Nephron progenitor cell (in vitro differentiated cells): ENCODE measurements around the gene OCRL.
A peak's percentile ranks its signal among the peaks of the same experiment; 100 is the strongest.

Experiments
- DNase-seq: peaks from one replicate; pipeline ENCODE4 v3.0.0; 2021
- H3K27ac Mint-ChIP-seq: 2 replicates; pipeline ENCODE4 v1.8.0; 2021; ENCODE audit warnings: mild to moderate bottlenecking, moderate library complexity, mixed read lengths
- H3K27me3 Mint-ChIP-seq: 2 replicates; pipeline ENCODE4 v1.8.0; 2021; ENCODE audit warnings: mild to moderate bottlenecking, low read depth, mixed read lengths; ENCODE audit not compliant: poor library complexity
- H3K36me3 Mint-ChIP-seq: 2 replicates; pipeline ENCODE4 v1.8.0; 2021; ENCODE audit warnings: low read depth, mixed read lengths
- H3K4me1 Mint-ChIP-seq: 2 replicates; pipeline ENCODE4 v1.8.0; 2021; ENCODE audit warnings: mixed read lengths
- H3K4me3 Mint-ChIP-seq: 2 replicates; pipeline ENCODE4 v1.8.0; 2021; ENCODE audit warnings: mild to moderate bottlenecking, moderate library complexity, mixed read lengths
- H3K9me3 Mint-ChIP-seq: 2 replicates; pipeline ENCODE4 v1.8.0; 2021; ENCODE audit warnings: mild to moderate bottlenecking, moderate library complexity, mixed read lengths
- TF ChIP-seq, protein P1 (sequence below): fragments of 200-600 bp; sonication (generic); IDR thresholded peaks from 2 replicates; pipeline ENCODE4 v1.5.0; 2021; ENCODE audit warnings: antibody characterized with exemption

The OCRL gene

DNA sequence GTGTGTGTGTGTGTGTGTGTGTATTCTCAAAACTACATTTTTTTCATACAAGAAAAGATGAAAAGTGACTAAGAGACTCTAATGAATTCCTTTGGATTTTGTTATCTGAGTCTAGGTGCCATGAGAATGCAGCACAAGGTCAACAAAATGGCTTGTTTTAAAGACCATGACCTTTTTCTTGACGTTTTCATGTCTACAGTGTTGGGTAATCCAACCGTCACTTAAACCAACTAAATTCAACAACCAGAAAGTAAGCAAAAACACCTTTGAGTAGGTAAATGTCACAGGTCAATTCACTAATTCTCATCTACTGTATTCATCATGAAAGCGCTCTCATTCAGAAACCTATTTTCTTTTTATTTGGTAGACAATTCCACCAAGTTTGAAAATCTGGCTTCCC is 19.9 kb upstream of the OCRL start:
- Mint-ChIP-seq H3K4me3 (peak overlapping the region; percentile 98), H3K4me1 (peaks cover 34% of the 10 kb centered on the region), H3K27ac (peak overlapping the region; percentile 62), H3K9me3 (peaks cover 3% of the 10 kb centered on the region), H3K27me3 (no peaks in the 10 kb centered on the region), H3K36me3 (peaks cover 29% of the 10 kb centered on the region)
- DNase-seq = no peak
- TF ChIP-seq, protein P1, sequence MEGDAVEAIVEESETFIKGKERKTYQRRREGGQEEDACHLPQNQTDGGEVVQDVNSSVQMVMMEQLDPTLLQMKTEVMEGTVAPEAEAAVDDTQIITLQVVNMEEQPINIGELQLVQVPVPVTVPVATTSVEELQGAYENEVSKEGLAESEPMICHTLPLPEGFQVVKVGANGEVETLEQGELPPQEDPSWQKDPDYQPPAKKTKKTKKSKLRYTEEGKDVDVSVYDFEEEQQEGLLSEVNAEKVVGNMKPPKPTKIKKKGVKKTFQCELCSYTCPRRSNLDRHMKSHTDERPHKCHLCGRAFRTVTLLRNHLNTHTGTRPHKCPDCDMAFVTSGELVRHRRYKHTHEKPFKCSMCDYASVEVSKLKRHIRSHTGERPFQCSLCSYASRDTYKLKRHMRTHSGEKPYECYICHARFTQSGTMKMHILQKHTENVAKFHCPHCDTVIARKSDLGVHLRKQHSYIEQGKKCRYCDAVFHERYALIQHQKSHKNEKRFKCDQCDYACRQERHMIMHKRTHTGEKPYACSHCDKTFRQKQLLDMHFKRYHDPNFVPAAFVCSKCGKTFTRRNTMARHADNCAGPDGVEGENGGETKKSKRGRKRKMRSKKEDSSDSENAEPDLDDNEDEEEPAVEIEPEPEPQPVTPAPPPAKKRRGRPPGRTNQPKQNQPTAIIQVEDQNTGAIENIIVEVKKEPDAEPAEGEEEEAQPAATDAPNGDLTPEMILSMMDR = no peak

GRCh38 chrX:129522184-129523078 is 17.6 kb upstream of the OCRL start:
- Mint-ChIP-seq H3K4me3 (peak overlapping the region; percentile 98), H3K27me3 (no peaks in the 10 kb centered on the region), H3K4me1 (peaks cover 34% of the 10 kb centered on the region), H3K36me3 (peaks cover 13% of the 10 kb centered on the region), H3K27ac (peak overlapping the region; percentile 97), H3K9me3 (peaks cover 3% of the 10 kb centered on the region)
- peak; percentile 79 for DNase-seq
- TF ChIP-seq, protein P1 = no peak

DNA sequence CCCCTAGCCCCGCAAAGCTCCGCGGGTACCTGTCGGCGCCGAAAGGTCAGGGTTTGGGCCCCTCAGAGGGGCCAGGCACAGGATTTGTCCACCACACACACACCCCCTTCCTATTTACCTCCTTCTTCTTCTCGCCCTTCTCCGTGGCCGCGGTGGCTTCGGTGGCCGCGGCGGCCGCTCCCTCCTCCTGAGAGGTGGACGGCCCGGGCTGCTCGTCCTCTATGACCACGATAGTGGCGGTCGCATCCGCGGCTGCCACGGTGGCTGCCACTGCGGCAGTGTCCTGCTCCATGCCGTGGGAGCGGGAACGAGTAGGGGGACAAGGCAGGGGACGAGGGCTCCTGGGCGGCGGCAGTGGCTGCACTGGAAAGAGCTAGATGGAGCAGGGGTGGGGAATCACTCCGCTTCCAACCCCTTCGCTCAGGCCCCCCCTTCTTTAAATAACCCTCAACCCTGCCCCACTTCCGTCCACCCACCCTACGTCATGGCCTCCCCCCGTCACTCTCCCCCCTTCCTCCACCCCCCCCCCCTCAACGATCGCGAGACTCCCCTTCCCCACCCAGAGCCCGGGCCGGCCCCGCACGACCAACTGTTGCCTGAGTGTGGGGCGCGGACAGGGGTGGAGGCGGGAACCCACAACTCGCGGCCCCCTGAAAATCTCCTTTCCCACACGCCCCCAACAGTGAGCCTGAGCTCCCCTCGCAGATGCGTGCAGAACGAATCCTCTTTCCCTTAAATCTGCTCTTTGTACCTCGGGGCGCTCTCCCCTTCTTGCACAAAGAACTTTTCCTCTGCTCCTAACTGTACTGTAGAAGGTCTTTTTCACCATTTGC is 16.8 kb upstream of the OCRL start, which contains the start of gene SMARCA1:
Gene SMARCA1, minus strand, starts transcription at position 412 of the 833 bp plus-strand sequence. Its CDS starts 120 bp downstream, at position 292.
- peak; percentile 73 for DNase-seq
- H3K4me1 Mint-ChIP-seq = peaks cover 32% of the 10 kb centered on the region
- no peaks in the 10 kb centered on the region for H3K27me3 Mint-ChIP-seq
- TF ChIP-seq, protein P1 = no peak
- peaks cover 3% of the 10 kb centered on the region for H3K9me3 Mint-ChIP-seq
- H3K4me3 Mint-ChIP-seq = peak within 1 kb of the TSS; percentile 98
- peak within 1 kb of the TSS; percentile 97 for H3K27ac Mint-ChIP-seq
- H3K36me3 Mint-ChIP-seq = peaks cover 13% of the 10 kb centered on the region

DNA sequence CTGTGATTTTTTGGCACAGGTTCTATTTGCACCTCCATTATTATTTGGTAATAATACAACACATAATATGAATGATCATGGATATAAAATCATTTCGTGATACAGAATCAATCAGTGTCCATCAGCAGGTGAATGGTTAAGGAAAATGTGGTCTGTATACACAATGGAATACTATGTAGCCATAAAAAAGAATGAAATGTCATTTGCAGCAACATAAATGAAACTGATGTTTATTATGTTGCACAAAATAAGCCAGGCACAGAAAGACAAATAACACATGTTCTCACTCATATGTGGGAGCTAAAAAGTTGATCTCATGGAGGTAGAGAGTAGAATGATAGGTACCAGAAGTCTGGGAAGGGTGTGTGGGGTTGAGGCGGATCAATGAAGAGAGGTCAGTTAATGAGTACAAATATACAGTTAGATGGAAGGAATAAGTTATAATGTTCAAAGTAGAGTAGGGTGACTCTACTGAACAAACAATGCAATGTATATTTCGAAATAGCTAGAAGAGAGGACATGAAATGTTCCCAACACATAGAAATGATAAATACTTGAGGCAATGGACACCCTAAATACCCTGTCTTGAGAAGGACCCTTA is 15.7 kb upstream of the OCRL start:
- Mint-ChIP-seq H3K36me3 (peaks cover 13% of the 10 kb centered on the region), H3K9me3 (peaks cover 3% of the 10 kb centered on the region), H3K4me1 (peaks cover 24% of the 10 kb centered on the region), H3K27ac (peak overlapping the region; percentile 96), H3K27me3 (no peaks in the 10 kb centered on the region), H3K4me3 (peak overlapping the region; percentile 93)
- DNase-seq = no peak
- TF ChIP-seq, protein P1 = no peak

GRCh38 chrX:129525162-129525561 is 14.9 kb upstream of the OCRL start:
- peaks cover 15% of the 10 kb centered on the region for H3K4me1 Mint-ChIP-seq
- DNase-seq = no peak
- TF ChIP-seq, protein P1 = no peak
- H3K9me3 Mint-ChIP-seq = peaks cover 3% of the 10 kb centered on the region
- peak overlapping the region; percentile 17 for H3K4me3 Mint-ChIP-seq
- peaks cover 9% of the 10 kb centered on the region for H3K36me3 Mint-ChIP-seq
- H3K27ac Mint-ChIP-seq = no peak overlapping the region
- peaks cover 4% of the 10 kb centered on the region for H3K27me3 Mint-ChIP-seq
